COLO668 (cell line): ENCODE data around the gene CCT8L2.
"Not testable (repeated sequence)": the region's sequence is repeated elsewhere in the genome, so short reads cannot be mapped to it uniquely, and the experiment has no call there.

Experiments used
- DNase-seq: peaks from one replicate; lab custom pipeline; 2025; ENCODE audit not compliant: unreplicated experiment; lab: John Stamatoyannopoulos, UW

The CCT8L2 gene

GRCh38 chr22:16595251-16595650 is 2.6 kb upstream of the CCT8L2 start:
- not testable (repeated sequence) for DNase-seq

- no peak for DNase-seq
These were observed 1.4 kb upstream of the CCT8L2 start for GRCh38 chr22:16594026-16594425.

- not testable (repeated sequence) for DNase-seq
These were observed 379 bp downstream of the CCT8L2 start for GRCh38 chr22:16592231-16592630.

GRCh38 chr22:16591136-16591535 is 1.5 kb downstream of the CCT8L2 start:
- DNase-seq, result not testable (repeated sequence)

- no peak for DNase-seq
These were observed 5.6 kb downstream of the CCT8L2 start for GRCh38 chr22:16586991-16587390.

GRCh38 chr22:16586170-16586569 is 6.4 kb downstream of the CCT8L2 start:
- no peak for DNase-seq

- DNase-seq, result not testable (repeated sequence)
These were observed 11.7 kb downstream of the CCT8L2 start for GRCh38 chr22:16580872-16581271.

- not testable (repeated sequence) for DNase-seq
These were observed 23.3 kb downstream of the CCT8L2 start for GRCh38 chr22:16569240-16569834.

- DNase-seq, result no peak
These were observed 24.2 kb downstream of the CCT8L2 start for GRCh38 chr22:16568425-16568758.

GRCh38 chr22:16567617-16568424 is 24.8 kb downstream of the CCT8L2 start:
- not testable (repeated sequence) for DNase-seq

GRCh38 chr22:16566421-16567151 is 26.0 kb downstream of the CCT8L2 start:
- not testable (repeated sequence) for DNase-seq

- DNase-seq, result not testable (repeated sequence)
These were observed 26.8 kb downstream of the CCT8L2 start for GRCh38 chr22:16565585-16566420.

- DNase-seq, result not testable (repeated sequence)
These were observed 27.6 kb downstream of the CCT8L2 start for GRCh38 chr22:16564837-16565584.

- no peak for DNase-seq
These were observed 28.8 kb downstream of the CCT8L2 start for GRCh38 chr22:16563555-16564520.

GRCh38 chr22:16562711-16563554 is 29.7 kb downstream of the CCT8L2 start:
- no peak for DNase-seq

GRCh38 chr22:16561093-16561658 is 31.4 kb downstream of the CCT8L2 start:
- not testable (repeated sequence) for DNase-seq

- not testable (repeated sequence) for DNase-seq
These were observed 32.0 kb downstream of the CCT8L2 start for GRCh38 chr22:16560651-16561050.

GRCh38 chr22:16559996-16560395 is 32.6 kb downstream of the CCT8L2 start:
- DNase-seq, result not testable (repeated sequence)
